HG03575 (cell line): ENCODE results near the gene AQP10.
"Not testable (repeated sequence)": the region's sequence is repeated elsewhere in the genome, so short reads cannot be mapped to it uniquely, and the experiment has no call there.

Experiments used
- ATAC-seq: cut with Tn5 transposase; IDR thresholded peaks from one replicate; pipeline ENCODE4 v1.9.1; 2021; ENCODE audit not compliant: unreplicated experiment, insufficient number of reproducible peaks, low FRiP score; ENCODE audit errors: extremely low read depth

AQP10 gene

GRCh38 chr1:154361357-154361756 is 40.5 kb downstream of the AQP10 start:
- ATAC-seq, result no peak

GRCh38 chr1:154371436-154371835 is 50.5 kb downstream of the AQP10 start:
- no peak for ATAC-seq

- ATAC-seq, result not testable (repeated sequence)
These were observed 53.0 kb downstream of the AQP10 start for GRCh38 chr1:154373777-154374357.
